NOMO-1 treated with DMSO at 0.1 percent for 48 hours (cell line): ENCODE results near the gene LMTK3.

ENCODE experiments used
- DNase-seq: peaks from one replicate; lab custom pipeline; 2025; ENCODE audit not compliant: unreplicated experiment; lab: John Stamatoyannopoulos, UW

LMTK3 gene

DNA sequence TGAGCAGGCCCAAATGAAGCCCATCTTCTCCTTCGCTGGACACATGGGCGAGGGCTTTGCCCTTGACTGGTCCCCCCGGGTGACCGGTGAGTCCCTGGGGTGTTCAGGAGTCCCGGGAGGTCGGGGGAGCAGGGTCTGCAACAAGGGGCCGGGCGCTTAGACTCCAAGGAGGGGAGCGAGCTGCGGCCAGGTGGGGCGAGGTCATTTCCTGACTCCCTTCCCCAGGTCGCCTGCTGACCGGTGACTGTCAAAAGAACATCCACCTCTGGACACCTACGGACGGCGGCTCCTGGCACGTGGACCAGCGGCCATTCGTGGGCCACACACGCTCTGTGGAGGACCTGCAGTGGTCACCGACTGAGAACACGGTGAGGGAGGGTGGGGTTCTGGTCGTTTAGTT is 61.2 kb downstream of the LMTK3 start:
- DNase-seq: no peak

DNA sequence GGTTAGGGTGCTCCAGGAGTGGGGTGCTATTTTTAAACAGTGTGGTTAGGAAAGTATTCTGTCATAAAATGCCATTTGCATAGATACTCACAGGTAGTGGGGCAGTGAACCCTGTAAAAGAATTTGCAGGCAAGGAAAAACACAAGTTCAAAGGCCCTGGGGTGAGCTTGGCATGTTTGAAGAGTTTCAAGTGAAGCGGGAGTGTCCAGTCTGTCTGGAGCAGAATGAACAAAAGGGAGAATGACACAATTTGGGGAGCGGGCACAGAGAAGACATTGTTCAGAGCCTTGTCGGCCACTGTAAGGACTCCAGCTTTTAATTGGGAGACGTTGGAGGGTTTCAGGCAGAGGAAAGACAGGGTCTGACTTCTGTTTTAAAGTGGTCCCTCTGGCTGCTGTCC is 63.1 kb downstream of the LMTK3 start:
- no peak for DNase-seq

DNA sequence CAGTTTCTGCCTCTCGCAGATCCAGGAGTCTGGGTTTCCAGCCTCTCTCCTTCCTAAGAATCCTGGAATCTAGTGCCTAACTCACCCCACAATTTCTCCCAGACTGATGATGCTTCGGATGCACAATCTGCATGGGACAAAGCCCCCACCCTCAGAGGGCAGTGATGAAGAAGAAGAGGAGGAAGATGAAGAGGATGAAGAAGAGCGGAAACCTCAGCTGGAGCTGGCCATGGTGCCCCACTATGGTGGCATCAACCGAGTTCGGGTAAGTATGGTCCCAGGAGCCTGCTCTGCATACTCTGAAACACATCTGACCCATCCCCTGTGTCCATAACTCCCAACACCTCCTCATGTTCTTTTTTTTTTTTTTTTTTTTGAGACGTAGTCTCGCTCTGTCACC is 65.1 kb downstream of the LMTK3 start:
- no peak for DNase-seq

DNA sequence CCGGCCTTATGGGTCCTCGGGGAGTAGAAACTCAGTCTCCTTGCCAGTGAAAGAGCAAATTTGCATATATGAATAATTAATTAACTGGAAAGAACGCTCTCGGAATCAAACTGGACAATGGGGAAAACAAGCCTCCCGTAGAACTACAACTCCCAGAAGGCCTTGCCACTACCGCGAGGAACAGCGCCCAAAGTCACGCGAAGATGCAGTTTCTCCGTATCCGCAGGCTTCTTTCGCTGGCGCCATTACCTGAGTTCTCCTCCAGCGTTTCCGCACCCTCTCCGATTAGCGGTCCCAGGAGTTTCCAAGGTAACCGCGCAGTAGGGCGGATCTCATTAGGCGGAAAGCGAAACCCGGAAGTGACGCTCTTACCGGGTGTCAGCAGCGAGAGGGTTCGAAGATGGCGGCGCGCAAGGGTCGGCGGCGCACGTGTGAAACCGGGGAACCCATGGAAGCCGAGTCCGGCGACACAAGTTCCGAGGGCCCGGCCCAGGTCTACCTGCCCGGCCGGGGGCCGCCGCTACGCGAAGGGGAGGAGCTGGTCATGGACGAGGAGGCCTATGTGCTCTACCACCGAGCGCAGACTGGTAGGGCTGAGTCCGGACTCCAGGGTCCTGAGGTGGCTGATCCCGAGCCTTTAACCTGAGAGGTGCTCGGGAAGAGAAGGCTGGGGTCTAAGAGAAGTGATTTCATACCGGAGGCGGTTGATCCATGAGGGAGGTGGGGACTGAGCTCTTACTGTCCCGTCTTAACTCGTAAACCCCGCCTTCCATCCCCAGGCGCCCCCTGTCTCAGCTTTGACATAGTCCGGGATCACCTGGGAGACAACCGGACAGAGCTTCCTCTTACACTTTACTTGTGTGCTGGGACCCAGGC is 65.8 kb downstream of the LMTK3 start, which contains the start of gene GRWD1:
Gene GRWD1 (plus strand): TSS at position 378 of the 876 bp plus-strand sequence. CDS start 23 bp downstream, at position 401.
- peak; percentile 91 for DNase-seq

DNA sequence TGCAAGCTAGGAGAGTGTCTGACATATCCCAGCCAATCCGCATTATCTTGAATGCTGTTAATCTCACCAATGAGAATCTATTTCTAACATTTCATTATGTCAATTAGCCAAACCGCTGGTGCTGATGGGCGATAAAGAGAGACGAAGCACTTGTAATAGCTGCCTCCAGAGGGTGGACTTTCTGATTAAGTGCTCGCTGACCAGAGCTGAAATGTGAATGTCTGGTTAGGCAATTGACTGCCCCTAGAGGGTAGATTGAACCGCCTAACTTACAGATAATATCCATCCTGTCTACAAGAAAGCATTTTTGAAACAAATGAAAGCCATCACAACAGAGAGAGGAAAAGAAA is 66.4 kb downstream of the LMTK3 start:
- DNase-seq: peak; percentile 69

DNA sequence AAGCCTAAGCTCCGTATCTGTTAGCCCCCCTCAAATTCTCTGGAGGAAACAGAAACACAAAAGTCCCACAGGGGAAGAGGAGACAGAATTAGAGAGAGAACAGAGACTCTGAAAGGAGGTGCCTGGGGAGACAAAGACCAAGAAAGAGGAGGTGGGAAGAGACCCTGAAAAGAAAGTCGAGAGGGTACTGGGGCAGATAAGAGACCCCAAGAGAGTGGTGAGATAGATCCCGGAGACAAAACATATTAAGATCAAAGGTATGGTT is 66.8 kb downstream of the LMTK3 start:
- DNase-seq: no peak

DNA sequence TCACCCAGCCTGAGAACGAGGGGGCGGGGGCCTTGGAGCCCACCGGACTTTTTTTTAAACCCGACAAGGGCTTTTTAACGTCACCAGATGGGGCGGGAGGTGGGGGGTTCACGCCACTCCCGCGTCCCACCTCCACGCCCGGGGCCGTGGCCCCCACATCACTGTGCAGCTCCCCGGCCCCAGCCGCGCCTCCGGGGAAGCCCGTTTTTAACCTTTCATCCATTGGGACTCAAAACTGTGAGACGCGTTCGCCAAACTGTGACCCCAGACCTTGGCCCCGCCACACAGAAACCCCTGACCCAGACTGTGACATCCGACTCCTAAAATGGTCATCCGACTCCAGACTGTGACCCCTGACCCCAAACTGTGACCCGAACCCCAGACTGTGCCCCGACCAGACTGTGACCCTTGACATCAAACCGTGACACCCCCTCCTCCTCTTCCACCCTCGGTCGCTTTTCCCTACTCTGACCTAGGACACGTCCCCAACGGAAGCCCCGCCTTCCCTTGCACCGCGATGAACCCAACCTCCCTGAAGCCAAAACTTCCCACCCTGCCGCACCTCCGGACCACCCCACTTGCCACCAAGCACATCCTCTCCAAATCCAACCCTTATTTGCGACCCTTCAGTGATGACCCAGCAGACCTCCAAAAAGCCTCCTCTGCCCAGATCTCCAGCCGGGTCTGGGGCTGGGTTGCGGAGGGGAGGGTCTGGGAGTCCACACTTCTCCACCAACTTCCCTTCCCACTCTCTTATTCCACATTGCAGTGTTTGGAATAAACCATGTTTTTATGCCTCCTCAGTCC is 67.3 kb downstream of the LMTK3 start:
- no peak for DNase-seq

DNA sequence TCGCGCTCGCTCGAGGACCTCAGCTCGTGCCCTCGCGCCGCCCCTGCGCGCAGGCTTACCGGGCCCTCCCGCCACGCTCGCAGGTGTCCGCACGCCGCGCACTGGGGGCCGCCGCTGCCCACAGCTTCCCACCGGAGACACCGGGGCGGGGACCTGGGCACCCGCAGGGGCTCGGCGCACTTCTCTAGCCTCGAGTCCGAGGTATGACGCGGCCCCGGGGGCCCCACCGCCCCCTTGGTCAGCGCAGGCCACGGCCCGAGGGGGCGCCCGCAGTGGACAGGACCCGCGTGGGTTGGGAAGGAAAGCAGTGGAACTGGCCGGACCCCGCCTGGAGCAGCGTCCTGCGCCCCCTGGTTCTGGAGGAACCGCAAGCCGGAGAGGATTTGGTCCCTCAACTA is 67.9 kb downstream of the LMTK3 start:
- DNase-seq: no peak

DNA sequence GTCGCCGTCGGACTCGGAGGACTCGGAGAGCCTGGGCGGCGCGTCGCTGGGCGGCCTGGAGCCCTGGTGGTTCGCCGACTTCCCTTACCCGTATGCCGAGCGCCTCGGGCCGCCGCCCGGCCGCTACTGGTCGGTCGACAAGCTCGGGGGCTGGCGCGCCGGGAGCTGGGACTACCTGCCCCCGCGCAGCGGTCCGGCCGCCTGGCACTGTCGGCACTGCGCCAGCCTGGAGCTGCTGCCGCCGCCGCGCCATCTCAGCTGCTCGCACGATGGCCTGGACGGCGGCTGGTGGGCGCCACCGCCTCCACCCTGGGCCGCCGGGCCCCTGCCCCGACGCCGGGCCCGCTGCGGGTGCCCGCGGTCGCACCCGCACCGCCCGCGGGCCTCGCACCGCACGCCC is 68.4 kb downstream of the LMTK3 start:
- no peak for DNase-seq

DNA sequence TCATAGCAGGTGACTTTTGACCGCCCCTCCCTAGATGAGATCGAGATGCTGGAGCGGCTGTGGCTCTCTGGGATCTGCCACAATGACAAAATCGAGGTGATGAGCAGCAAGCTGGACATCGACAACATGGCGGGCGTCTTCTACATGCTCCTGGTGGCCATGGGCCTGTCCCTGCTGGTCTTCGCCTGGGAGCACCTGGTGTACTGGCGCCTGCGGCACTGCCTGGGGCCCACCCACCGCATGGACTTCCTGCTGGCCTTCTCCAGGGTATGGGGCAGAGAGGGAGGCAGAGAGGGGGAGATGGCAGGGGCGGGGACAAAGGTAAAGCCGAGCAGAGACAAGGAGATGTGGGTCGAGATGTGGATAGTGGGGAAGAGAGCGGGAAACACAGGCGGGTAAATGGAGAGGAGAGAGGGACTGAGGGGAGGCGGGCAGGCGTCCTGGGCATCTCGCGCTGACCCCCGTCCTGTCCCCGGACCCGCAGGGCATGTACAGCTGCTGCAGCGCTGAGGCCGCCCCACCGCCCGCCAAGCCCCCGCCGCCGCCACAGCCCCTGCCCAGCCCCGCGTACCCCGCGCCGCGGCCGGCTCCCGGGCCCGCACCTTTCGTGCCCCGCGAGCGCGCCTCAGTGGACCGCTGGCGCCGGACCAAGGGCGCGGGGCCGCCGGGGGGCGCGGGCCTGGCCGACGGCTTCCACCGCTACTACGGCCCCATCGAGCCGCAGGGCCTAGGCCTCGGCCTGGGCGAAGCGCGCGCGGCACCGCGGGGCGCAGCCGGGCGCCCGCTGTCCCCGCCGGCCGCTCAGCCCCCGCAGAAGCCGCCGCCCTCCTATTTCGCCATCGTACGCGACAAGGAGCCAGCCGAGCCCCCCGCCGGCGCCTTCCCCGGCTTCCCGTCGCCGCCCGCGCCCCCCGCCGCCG is 69.3 kb downstream of the LMTK3 start:
- DNase-seq: no peak

DNA sequence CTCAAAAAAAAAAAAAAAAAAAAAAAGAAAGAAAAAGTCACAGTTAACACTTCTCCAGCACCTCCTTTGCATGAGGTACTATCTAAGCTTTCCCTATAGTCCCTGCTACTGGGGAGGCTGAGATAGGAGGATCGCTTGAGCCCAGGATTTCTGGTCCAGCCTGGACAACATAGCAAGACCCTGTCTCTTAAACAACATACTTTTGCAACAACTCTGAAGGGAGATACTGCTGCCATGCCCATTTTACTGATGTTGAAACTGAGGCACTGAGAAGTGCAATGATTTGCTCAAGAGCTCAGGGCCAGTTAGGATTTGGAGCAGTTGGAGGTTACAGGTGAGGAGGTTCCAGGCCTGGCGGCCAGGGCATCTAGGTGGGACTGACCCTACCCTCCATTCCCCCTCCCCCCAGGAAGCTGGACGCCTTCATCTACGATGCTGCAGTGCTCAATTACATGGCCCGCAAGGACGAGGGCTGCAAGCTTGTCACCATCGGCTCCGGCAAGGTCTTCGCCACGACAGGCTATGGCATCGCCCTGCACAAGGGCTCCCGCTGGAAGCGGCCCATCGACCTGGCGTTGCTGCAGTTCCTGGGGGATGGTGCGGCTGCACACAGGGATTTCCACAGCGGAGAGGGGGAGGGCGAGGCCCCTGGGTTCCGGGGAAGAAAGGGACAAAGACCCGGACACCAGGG is 70.1 kb downstream of the LMTK3 start:
- DNase-seq: no peak

DNA sequence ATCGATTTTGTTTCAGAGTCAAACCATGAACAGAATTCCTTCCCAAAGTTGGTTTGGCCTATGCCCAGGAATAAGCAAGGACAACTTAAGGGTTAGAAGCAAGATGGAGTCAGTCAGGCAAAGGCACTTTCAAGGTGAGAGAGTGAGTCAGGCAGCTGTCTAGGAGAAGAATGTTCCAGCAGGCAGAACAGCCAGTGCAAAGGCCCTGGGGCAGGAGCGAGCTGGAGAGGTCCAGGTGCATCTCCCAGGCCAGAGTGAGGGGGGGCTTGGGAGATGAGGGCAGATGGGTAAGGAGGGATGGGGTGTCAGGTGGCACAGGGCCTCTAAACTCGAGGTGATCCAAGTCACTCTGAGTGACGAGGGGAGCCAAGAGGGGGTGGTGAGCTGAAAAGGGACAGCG is 75.0 kb downstream of the LMTK3 start:
- DNase-seq: no peak
